Measurements from ENCODE around the gene DENND2C. TPM values are rescaled to one million over a fixed set of nuclear protein-coding genes. Genes with fewer than 3 reads are reported as not detected.

The DENND2C gene
- total RNA-seq, 2 experiments from 2014 or later: 0.50 to 0.91 TPM

DNA sequence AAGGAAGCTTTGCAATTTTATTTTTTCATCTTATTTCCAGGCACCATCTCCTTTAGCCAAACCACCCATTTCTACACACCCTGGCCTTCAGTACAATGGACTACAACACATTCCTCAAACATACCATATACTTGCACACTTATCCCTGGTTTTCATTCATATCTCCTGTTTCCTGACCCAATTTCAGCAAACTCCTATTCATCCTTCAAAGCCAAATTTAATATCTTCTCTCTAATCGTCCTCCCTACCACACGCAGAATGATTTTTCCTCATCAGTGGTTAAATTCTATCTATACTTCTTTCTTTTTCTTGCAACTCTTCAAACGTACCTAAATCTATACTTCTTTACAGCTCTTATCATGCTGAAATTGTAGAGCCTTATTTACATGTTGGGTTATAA lies 2.9 kb downstream of the DENND2C start:
- DNase-seq: no peak
- H3K27me3 Mint-ChIP-seq: peaks cover 8% of the 10 kb centered on the region
- no peak overlapping the region for H3K27ac Mint-ChIP-seq
- no peak overlapping the region for H3K4me3 Mint-ChIP-seq
- no peaks in the 10 kb centered on the region for H3K36me3 Mint-ChIP-seq
- H3K4me1 Mint-ChIP-seq: peaks cover 10% of the 10 kb centered on the region
- H3K9me3 Mint-ChIP-seq: no peaks in the 10 kb centered on the region

DNA sequence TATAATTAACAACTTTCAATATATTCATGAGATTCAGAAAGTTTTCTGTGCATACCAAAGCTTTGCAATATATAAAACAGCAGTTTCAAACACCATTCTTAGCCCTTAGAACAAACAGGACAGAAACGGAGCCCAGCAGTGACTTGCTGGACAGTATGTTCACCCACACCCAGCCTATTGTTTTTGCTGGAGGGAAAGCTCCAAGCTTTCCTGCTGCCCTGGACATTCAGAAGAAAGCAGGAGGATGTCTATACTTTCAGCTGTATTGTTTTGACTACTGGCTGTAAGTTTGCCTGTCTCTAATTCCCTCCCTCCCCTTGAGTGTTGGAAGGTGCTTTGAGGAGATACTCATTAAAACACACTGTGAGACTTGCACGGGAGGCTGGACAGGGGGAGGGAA lies 9.6 kb downstream of the DENND2C start:
- H3K4me1 Mint-ChIP-seq: no peaks in the 10 kb centered on the region
- DNase-seq: no peak
- H3K27me3 Mint-ChIP-seq: peaks cover 19% of the 10 kb centered on the region
- no peak overlapping the region for H3K4me3 Mint-ChIP-seq
- no peaks in the 10 kb centered on the region for H3K36me3 Mint-ChIP-seq
- no peaks in the 10 kb centered on the region for H3K9me3 Mint-ChIP-seq
- no peak overlapping the region for H3K27ac Mint-ChIP-seq

- Mint-ChIP-seq H3K27ac (no peak overlapping the region), H3K27me3 (no peaks in the 10 kb centered on the region), H3K9me3 (no peaks in the 10 kb centered on the region), H3K4me1 (no peaks in the 10 kb centered on the region), H3K4me3 (no peak overlapping the region), H3K36me3 (no peaks in the 10 kb centered on the region)
- no peak for DNase-seq
Observed at GRCh38 chr1:114651893-114652292, 18.0 kb downstream of the DENND2C start.

DNA sequence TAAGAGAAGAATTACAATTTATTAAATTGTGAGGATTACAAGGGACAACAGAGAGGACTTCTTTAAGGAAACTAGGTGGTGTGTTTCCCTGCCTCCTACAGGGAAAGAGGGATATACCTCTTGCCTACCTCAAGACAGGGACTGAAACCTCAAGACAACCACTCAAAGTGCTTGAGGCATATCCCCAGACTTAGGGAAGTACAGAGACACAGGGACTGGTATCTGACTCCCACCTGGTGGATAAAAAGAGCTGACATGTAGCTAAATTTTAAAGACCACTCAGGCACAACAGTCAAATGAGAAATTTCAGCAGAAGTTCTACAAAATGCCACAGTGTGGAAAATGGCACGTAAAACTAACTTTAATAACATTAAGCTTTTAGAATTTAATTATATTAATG lies 21.3 kb downstream of the DENND2C start:
- H3K36me3 Mint-ChIP-seq: no peaks in the 10 kb centered on the region
- no peaks in the 10 kb centered on the region for H3K27me3 Mint-ChIP-seq
- no peak overlapping the region for H3K27ac Mint-ChIP-seq
- H3K9me3 Mint-ChIP-seq: no peaks in the 10 kb centered on the region
- no peak for DNase-seq
- no peaks in the 10 kb centered on the region for H3K4me1 Mint-ChIP-seq
- H3K4me3 Mint-ChIP-seq: no peak overlapping the region

DNA sequence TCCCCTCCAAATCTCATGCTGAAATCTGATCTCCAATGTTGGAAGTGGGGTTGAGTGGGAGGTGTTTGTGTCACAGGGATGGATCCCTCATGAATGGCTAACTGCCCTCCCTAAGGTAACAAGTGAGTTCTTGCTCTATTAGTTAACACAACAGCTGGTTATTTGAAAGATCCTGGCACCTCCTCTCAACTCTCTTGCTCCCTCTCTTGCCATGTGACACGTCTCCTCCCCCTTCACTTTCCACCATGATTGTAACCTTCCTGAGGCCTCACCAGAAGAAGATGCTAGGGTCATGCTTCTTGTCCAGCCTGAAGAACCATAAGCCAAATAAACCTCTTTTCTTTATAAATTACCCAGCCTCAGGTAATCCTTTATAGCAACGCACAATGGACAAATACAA lies 28.5 kb downstream of the DENND2C start:
- Mint-ChIP-seq H3K4me1 (no peaks in the 10 kb centered on the region), H3K4me3 (no peak overlapping the region), H3K9me3 (no peaks in the 10 kb centered on the region), H3K36me3 (no peaks in the 10 kb centered on the region), H3K27ac (no peak overlapping the region), H3K27me3 (no peaks in the 10 kb centered on the region)
- DNase-seq: no peak

- Mint-ChIP-seq H3K4me1 (no peaks in the 10 kb centered on the region), H3K27me3 (no peaks in the 10 kb centered on the region), H3K36me3 (no peaks in the 10 kb centered on the region), H3K4me3 (no peak overlapping the region), H3K27ac (no peak overlapping the region), H3K9me3 (no peaks in the 10 kb centered on the region)
- DNase-seq: no peak
Observed at GRCh38 chr1:114638910-114639309, 30.9 kb downstream of the DENND2C start.

DNA sequence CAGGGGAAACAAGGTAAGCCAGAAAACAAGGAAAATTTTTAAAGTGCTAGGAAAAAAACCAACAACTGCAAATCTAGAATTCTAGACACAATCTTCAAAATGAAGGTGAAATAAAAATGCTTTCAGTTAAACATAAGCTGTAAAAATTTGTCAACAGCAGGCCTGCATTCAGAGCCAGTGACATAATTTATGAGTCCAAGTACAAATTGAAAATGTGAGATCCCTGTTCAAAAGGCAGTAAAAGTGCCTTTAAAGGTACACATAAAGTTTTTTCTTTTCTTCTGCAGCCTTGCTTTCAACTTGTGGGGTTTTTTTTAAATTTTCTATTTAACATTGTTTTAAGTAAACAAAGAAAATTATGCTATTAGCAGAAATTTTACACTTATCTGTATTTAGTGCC lies 37.4 kb downstream of the DENND2C start:
- Mint-ChIP-seq H3K4me3 (no peak overlapping the region), H3K27me3 (peaks cover 20% of the 10 kb centered on the region), H3K4me1 (no peaks in the 10 kb centered on the region), H3K9me3 (peaks cover 5% of the 10 kb centered on the region), H3K36me3 (no peaks in the 10 kb centered on the region), H3K27ac (no peak overlapping the region)
- DNase-seq: no peak

- H3K36me3 Mint-ChIP-seq: no peaks in the 10 kb centered on the region
- H3K4me1 Mint-ChIP-seq: no peaks in the 10 kb centered on the region
- H3K27me3 Mint-ChIP-seq: peaks cover 19% of the 10 kb centered on the region
- no peak overlapping the region for H3K4me3 Mint-ChIP-seq
- H3K9me3 Mint-ChIP-seq: peaks cover 5% of the 10 kb centered on the region
- no peak for DNase-seq
- H3K27ac Mint-ChIP-seq: no peak overlapping the region
Observed at GRCh38 chr1:114627107-114627506, 42.7 kb downstream of the DENND2C start.

DNA sequence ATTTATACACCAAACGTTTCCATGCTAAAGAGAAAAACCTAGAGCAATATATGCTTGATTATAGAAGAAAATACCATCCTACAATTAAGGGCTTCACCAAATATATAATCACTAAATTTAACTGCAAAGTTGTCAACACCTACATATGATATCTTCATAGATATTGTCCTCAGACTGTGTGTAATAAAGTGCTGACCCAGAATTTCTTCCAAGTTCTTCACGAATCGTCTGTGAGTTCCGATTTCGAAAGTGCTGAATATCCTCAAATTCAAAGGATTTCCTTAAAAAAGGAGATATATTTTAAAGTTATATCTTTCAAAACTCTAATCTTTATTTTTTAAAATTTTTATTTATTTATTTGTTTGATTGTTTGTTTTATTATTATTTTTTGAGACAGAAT lies 46.5 kb downstream of the DENND2C start:
- DNase-seq: no peak
- H3K9me3 Mint-ChIP-seq: no peaks in the 10 kb centered on the region
- no peaks in the 10 kb centered on the region for H3K4me1 Mint-ChIP-seq
- no peaks in the 10 kb centered on the region for H3K27me3 Mint-ChIP-seq
- no peaks in the 10 kb centered on the region for H3K36me3 Mint-ChIP-seq
- H3K27ac Mint-ChIP-seq: no peak overlapping the region
- no peak overlapping the region for H3K4me3 Mint-ChIP-seq

- H3K27me3 Mint-ChIP-seq: no peaks in the 10 kb centered on the region
Observed at GRCh38 chr1:114620419-114620818, 49.4 kb downstream of the DENND2C start.

DNA sequence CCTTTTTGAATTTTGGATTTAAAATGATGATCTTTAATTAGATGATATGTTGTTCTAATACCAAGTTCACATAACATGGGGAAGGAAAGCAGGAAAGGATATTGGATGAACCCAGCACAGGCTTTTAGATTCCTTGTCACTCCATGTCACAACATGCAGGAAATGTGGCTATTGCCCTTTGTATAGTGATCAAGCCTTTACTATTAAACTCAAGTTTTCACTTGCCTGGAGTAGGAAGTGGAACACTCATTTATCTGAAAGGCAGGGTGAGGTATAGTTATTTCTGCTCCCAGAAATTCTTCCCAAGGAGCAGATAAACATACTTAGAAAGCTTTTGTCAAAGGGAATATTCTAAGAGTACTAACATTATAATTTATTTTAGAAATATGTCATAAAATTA lies 51.2 kb downstream of the DENND2C start:
- peaks cover 3% of the 10 kb centered on the region for H3K36me3 Mint-ChIP-seq
- H3K27me3 Mint-ChIP-seq: no peaks in the 10 kb centered on the region
- H3K4me1 Mint-ChIP-seq: no peaks in the 10 kb centered on the region
- no peaks in the 10 kb centered on the region for H3K9me3 Mint-ChIP-seq
- no peak overlapping the region for H3K4me3 Mint-ChIP-seq
- no peak for DNase-seq
- H3K27ac Mint-ChIP-seq: no peak overlapping the region

More at GRCh38 chr1:114620419-114620818, 49.4 kb downstream of the DENND2C start:
- no peak overlapping the region for H3K4me3 Mint-ChIP-seq
- H3K9me3 Mint-ChIP-seq: no peaks in the 10 kb centered on the region
- H3K27ac Mint-ChIP-seq: no peak overlapping the region
- DNase-seq: no peak
- no peaks in the 10 kb centered on the region for H3K4me1 Mint-ChIP-seq
- peaks cover 3% of the 10 kb centered on the region for H3K36me3 Mint-ChIP-seq

GRCh38 chr1:114610546-114611245 lies 59.2 kb downstream of the DENND2C start:
- H3K36me3 Mint-ChIP-seq: no peaks in the 10 kb centered on the region
- H3K27ac Mint-ChIP-seq: no peak overlapping the region
- no peak for DNase-seq
- no peaks in the 10 kb centered on the region for H3K4me1 Mint-ChIP-seq
- no peak overlapping the region for H3K4me3 Mint-ChIP-seq
- H3K9me3 Mint-ChIP-seq: no peaks in the 10 kb centered on the region
- no peaks in the 10 kb centered on the region for H3K27me3 Mint-ChIP-seq

- Mint-ChIP-seq H3K36me3 (no peaks in the 10 kb centered on the region), H3K27me3 (no peaks in the 10 kb centered on the region), H3K4me1 (no peaks in the 10 kb centered on the region), H3K9me3 (no peaks in the 10 kb centered on the region), H3K4me3 (no peak overlapping the region), H3K27ac (no peak overlapping the region)
- DNase-seq: no peak
Observed at GRCh38 chr1:114609826-114610225, 60.0 kb downstream of the DENND2C start.

DNA sequence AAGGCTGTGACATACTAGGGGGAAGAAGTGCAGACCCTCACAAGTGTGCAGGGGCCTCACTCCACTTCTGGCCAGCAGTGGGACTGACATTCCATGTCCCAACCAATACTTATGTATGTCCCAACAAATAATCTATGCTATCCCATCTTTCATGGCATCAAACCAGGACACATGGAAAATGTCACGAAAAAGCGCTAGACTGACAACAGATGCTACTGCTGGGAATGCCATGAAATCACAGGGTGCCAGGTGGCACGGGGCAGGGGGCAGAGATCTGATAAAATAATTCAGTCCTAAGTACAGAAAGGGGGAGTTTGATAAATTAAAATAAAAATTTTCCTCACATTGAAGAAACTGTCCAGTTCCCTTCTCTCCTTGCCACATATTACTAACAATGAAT lies 60.8 kb downstream of the DENND2C start:
- Mint-ChIP-seq H3K27ac (no peak overlapping the region), H3K27me3 (no peaks in the 10 kb centered on the region), H3K4me1 (no peaks in the 10 kb centered on the region), H3K4me3 (no peak overlapping the region), H3K9me3 (no peaks in the 10 kb centered on the region), H3K36me3 (no peaks in the 10 kb centered on the region)
- no peak for DNase-seq

DNA sequence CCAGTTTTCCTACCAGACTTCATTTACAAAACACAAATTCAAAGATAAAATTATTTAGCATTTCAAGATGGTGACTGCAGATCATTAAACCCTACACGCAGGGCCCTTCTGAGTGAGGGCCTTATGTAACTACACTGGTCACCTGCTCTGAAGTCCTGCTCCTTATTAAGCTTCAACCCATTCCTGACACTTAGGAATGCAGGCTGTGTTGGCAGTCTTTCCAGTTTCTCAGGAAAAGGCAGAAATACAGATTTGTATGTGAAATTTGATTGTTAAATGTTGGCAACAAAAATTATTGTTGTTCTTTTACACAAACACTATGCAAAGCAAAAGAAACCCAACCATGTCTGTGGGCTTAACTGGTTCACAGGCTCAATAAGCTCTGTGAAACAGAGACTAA lies 62.6 kb downstream of the DENND2C start:
- H3K36me3 Mint-ChIP-seq: no peaks in the 10 kb centered on the region
- H3K4me3 Mint-ChIP-seq: no peak overlapping the region
- no peaks in the 10 kb centered on the region for H3K27me3 Mint-ChIP-seq
- H3K27ac Mint-ChIP-seq: no peak overlapping the region
- no peaks in the 10 kb centered on the region for H3K4me1 Mint-ChIP-seq
- no peak for DNase-seq
- no peaks in the 10 kb centered on the region for H3K9me3 Mint-ChIP-seq

DNA sequence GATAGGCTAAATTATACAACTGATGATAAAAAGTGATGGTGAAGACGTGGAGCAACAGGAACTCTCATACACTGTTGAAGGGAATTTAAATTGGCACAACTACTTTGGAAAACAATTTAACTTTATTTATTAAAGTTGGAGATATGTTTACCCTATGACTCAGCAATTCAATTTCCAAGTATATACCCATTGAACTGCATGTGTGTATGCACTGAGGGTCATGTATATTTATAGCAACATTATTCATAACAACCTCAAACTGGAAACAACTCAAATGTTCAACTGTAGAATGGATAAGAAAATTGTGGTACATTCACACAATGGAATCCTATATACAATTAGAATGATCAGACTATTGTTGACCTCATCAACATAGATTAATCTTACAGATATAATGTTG lies 71.9 kb downstream of the DENND2C start:
- Mint-ChIP-seq H3K36me3 (no peaks in the 10 kb centered on the region), H3K27ac (no peak overlapping the region), H3K4me3 (no peak overlapping the region), H3K9me3 (no peaks in the 10 kb centered on the region), H3K4me1 (no peaks in the 10 kb centered on the region), H3K27me3 (peaks cover 6% of the 10 kb centered on the region)
- no peak for DNase-seq
